Measurements from ENCODE around the gene CCDC39. TPM values are rescaled to one million over a fixed set of nuclear protein-coding genes. Genes with fewer than 3 reads are reported as not detected.
A peak's percentile ranks its signal among the peaks of the same experiment; 100 is the strongest.

The CCDC39 gene
- total and polyA plus RNA-seq, 2 of the 13 experiments (the other 11 are each of a cell fraction or from before 2014, with no cell fraction given): not detected

DNA sequence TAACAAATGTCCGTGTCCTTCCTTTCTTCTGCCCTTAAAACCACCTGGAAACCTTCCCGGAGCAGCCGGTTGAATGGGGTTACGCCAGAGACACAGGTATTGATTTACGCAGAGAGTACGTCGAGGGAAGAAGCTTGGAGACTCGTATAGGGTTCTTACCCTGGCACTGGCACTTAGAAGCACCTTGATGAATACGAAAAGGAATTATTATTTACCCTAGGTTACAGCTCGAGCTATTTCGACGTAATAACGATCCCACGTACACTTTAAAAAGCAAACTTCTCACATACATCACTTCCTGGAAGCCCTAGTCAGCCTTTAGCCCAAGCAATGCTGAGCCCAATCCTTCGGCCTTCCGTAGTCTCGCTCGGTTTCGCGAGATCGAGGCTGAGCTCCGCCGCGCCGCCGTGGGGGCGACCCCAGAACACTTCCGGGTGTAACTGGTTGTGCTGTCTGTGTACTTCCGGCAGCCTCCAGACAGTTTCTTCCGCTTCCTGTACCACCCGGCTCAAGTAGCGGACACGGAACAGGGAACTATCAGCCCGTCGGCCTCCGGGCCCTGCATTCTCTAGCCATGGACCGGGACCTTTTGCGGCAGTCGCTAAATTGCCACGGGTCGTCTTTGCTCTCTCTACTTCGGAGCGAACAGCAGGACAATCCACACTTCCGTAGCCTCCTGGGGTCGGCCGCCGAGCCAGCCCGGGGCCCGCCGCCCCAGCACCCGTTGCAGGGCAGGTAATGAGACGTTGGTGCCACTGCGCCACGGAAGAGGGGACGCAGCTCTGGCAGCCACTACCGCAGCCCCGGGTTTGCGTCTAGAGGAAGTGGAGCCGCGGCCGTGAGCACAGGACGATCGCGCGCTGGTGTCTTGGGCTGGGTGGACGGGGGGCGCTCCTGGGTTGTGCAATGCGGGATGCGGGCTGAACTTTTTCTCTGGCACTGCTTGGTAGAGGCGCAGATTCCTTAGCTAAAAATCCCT is 77.3 kb downstream of the CCDC39 start, which contains the start of gene TTC14 (continued):
- TF ChIP-seq, protein P1, sequence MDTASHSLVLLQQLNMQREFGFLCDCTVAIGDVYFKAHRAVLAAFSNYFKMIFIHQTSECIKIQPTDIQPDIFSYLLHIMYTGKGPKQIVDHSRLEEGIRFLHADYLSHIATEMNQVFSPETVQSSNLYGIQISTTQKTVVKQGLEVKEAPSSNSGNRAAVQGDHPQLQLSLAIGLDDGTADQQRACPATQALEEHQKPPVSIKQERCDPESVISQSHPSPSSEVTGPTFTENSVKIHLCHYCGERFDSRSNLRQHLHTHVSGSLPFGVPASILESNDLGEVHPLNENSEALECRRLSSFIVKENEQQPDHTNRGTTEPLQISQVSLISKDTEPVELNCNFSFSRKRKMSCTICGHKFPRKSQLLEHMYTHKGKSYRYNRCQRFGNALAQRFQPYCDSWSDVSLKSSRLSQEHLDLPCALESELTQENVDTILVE (CRISPR knock-in tag; IDR thresholded peaks at IDR 0.05): peak; percentile 97
- TF ChIP-seq E2F5 (CRISPR knock-in tag; conservative IDR thresholded peaks at IDR 0.05) (no peak), ZFP91 (CRISPR knock-in tag; IDR thresholded peaks at IDR 0.05; ENCODE audit: borderline replicate concordance) (peak; percentile 96; the same call in 1 of the 2 replicates), ZNF503 (CRISPR knock-in tag; IDR thresholded peaks at IDR 0.05) (0 out of 2 replicates have a peak, but pooled peaks have one; percentile 28), CREB1 (IDR thresholded peaks at IDR 0.05) (peak; percentile 65), CREB1 (CRISPR knock-in tag; IDR thresholded peaks at IDR 0.05) (peak; percentile 89), ZNF17 (CRISPR knock-in tag; IDR thresholded peaks at IDR 0.05) (0 out of 2 replicates have a peak, but pooled peaks have one; percentile 41), SIX4 (CRISPR knock-in tag; IDR thresholded peaks at IDR 0.05) (0 out of 2 replicates have a peak, but pooled peaks have one; percentile 12), ZNF597 (CRISPR knock-in tag; IDR thresholded peaks at IDR 0.05) (no peak), MXD3 (CRISPR knock-in tag; IDR thresholded peaks at IDR 0.05) (no peak; the same call in 1 of the 2 replicates), GZF1 (CRISPR knock-in tag; IDR thresholded peaks at IDR 0.05) (peak; percentile 84; the same call in 1 of the 2 replicates), ZBTB42 (CRISPR knock-in tag; IDR thresholded peaks at IDR 0.05) (no peak), ZNF605 (CRISPR knock-in tag; IDR thresholded peaks at IDR 0.05) (peak; percentile 89), TGIF2 (CRISPR knock-in tag; IDR thresholded peaks at IDR 0.05) (0 out of 2 replicates have a peak, but pooled peaks have one; percentile 22), NCOR1 (IDR thresholded peaks at IDR 0.05; ENCODE audit: borderline replicate concordance, low read length) (no peak), CENPX (CRISPR knock-in tag; IDR thresholded peaks at IDR 0.05) (no peak), ZNF780A (CRISPR knock-in tag; IDR thresholded peaks at IDR 0.05) (no peak)

Data from HepG2 (cell line).